Measurements from ENCODE around the gene SMC1A.
"Not testable (repeated sequence)": the region's sequence is repeated elsewhere in the genome, so short reads cannot be mapped to it uniquely, and the experiment has no call there.

DNA sequence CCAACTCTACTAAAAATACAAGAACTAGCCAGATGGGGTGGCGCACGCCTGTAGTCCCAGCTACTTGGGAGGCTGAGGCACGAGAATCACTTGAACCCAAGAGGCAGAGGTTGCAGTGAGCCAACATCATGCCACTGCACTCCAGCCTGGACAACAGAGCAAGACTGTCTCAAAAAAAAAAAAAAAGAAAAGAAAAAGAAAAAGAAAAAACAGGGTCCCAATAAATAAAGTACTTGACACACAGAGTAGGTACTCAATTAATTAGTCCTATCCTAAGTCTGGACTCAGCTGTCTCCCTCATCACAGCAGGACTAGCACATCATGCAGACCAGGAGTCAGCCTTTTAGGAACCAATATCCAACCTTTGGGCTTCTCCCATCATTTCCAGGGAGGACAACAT, 2.1 kb downstream of the SMC1A start:
- TF ChIP-seq, protein P1, sequence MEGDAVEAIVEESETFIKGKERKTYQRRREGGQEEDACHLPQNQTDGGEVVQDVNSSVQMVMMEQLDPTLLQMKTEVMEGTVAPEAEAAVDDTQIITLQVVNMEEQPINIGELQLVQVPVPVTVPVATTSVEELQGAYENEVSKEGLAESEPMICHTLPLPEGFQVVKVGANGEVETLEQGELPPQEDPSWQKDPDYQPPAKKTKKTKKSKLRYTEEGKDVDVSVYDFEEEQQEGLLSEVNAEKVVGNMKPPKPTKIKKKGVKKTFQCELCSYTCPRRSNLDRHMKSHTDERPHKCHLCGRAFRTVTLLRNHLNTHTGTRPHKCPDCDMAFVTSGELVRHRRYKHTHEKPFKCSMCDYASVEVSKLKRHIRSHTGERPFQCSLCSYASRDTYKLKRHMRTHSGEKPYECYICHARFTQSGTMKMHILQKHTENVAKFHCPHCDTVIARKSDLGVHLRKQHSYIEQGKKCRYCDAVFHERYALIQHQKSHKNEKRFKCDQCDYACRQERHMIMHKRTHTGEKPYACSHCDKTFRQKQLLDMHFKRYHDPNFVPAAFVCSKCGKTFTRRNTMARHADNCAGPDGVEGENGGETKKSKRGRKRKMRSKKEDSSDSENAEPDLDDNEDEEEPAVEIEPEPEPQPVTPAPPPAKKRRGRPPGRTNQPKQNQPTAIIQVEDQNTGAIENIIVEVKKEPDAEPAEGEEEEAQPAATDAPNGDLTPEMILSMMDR (IDR thresholded peaks at IDR 0.05), result not testable (repeated sequence)
- not testable (repeated sequence) for TF ChIP-seq POLR2A (IDR thresholded peaks at IDR 0.05)

Data from breast epithelium (tissue), 3 donors.